OCI-LY1 (cell line): ENCODE data around the gene CAMK2A.

ENCODE experiments used
- CTCF ChIP-seq: fragments of 200-600 bp; sonication (generic), shearing (Covaris generic); IDR thresholded peaks from 2 replicates; pipeline ENCODE4 v1.5.1; 2017; ENCODE audit warnings: mild to moderate bottlenecking, antibody characterized with exemption, low read length, moderate library complexity, mixed read lengths
- EZH2 ChIP-seq: fragments of 200-600 bp; sonication (generic), shearing (Covaris generic); IDR thresholded peaks from 2 replicates; pipeline ENCODE4 v1.8.0; 2017; ENCODE audit warnings: borderline replicate concordance, mixed run types, mild to moderate bottlenecking, antibody characterized with exemption, low read length, moderate library complexity, mixed read lengths

DNA sequence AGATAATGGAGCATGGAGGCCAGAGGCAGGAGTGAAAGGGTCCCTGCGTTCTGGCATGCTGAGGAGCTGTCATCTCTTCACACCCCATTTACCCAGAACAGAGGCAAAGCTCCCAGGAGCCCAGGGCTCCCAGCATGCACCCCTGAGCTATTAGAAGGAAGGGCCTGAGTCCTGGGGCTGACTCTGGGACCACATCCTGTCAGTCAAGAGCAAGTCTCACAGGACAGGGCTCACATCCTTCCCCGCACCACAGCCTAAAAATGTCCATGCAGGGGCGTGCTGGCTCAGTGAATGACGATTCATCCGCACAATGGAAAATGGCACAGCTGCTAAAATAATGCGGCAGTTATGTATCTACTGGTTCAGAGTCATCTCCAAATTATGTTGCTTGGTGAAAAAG is 31.4 kb downstream of the CAMK2A start:
- TF ChIP-seq CTCF (no peak), EZH2 (no peak)
